A549 (cell line): ENCODE results near the gene GTF2B. TPM values are rescaled to one million over a fixed set of nuclear protein-coding genes. Genes with fewer than 3 reads are reported as not detected.
"Not testable (repeated sequence)": the region's sequence is repeated elsewhere in the genome, so short reads cannot be mapped to it uniquely, and the experiment has no call there.

Source experiments
- ATAC-seq, 2 experiments: fragments of 200-7000 bp in 1 of 2; fragments of >200 bp in 1 of 2; cut with Nextera tagmentation in 1 of 2; cut with Tn5 transposase in 1 of 2; 3 replicates each; pipeline versions ENCODE4 v1.8.0 to v1.9.1; 2018 to 2020; ENCODE audit warnings: mild to moderate bottlenecking in 1 of 2, moderate library complexity in 1 of 2
- CTCF ChIA-PET: fragments of 300-600 bp; sonication (Branson Sonifier 250); formaldehyde crosslinking; extraction: SDS; loops from one replicate; lab custom pipeline; 2021; ENCODE audit warnings: antibody characterized with exemption, inconsistent platforms; lab: Yijun Ruan, JAX
- POLR2A ChIA-PET: fragments of 350-600 bp; formaldehyde crosslinking; extraction: SDS; loops from one replicate; lab custom pipeline; 2021; ENCODE audit warnings: antibody characterized with exemption, inconsistent platforms; lab: Yijun Ruan, JAX
- DNase-seq, 2 experiments: peaks; one replicate each; pipeline versions ENCODE4 v3.0.0 to v3.0.0-alpha.2; 2011 to 2016; ENCODE audit warnings: low read depth in 1 of 2, low spot score in 1 of 2
- FAIRE-seq: peaks from 2 replicates; lab custom pipeline; 2011; peaks lifted over from hg19 to GRCh38; lab: Jason Lieb, UNC
- H3K27ac ChIP-seq, 2 experiments: fragments of >200 bp; sonication (Bioruptor Twin); formaldehyde crosslinking; 3 replicates each; pipeline ENCODE4 v1.5.1; 2016 to 2017
- H3K4me1 ChIP-seq: fragments of >200 bp; sonication (Bioruptor Twin); formaldehyde crosslinking; 3 replicates; pipeline ENCODE4 v1.6.1; 2016
- H3K4me2 ChIP-seq: fragments of >200 bp; sonication (Bioruptor Twin); formaldehyde crosslinking; 3 replicates; pipeline ENCODE4 v1.6.1; 2016
- H3K4me3 ChIP-seq: fragments of >200 bp; sonication (Bioruptor Twin); formaldehyde crosslinking; 3 replicates; pipeline ENCODE4 v1.5.1; 2016
- H3K9me3 ChIP-seq: fragments of >200 bp; sonication (Bioruptor Twin); formaldehyde crosslinking; 3 replicates; pipeline ENCODE4 v1.6.1; 2016
- BHLHE40 ChIP-seq: IDR thresholded peaks from 2 replicates; pipeline ENCODE4 v1.6.1; 2012; ENCODE audit warnings: low read depth, low read length, inconsistent platforms
- CEBPB ChIP-seq, 2 experiments: fragments of >200 bp in 1 of 2; sonication (Bioruptor Twin) in 1 of 2; formaldehyde crosslinking in 1 of 2; IDR thresholded peaks; 2 replicates each; pipeline ENCODE4 v1.6.1; 2012 to 2016
- CHD2 ChIP-seq: fragments of 150-350 bp; IDR thresholded peaks from 2 replicates; pipeline ENCODE4 v1.6.1; 2014; ENCODE audit warnings: low read length; ENCODE audit not compliant: partially characterized antibody
- EHMT2 ChIP-seq: fragments of 200-600 bp; sonication (generic); IDR thresholded peaks from 2 replicates; pipeline ENCODE4 v1.6.1; 2016; ENCODE audit warnings: antibody characterized with exemption, low read depth, mild to moderate bottlenecking, moderate library complexity
- EP300 ChIP-seq, 2 experiments: fragments of >200 bp; sonication (Bioruptor Twin); formaldehyde crosslinking; IDR thresholded peaks; 2 replicates in 1 of 2; 3 replicates in 1 of 2; pipeline ENCODE4 v1.6.1; 2016 to 2017
- FOSB ChIP-seq: fragments of 250-450 bp; sonication (Bioruptor Pico); IDR thresholded peaks from 2 replicates; pipeline ENCODE4 v1.5.0; 2020; ENCODE audit warnings: mild to moderate bottlenecking, moderate library complexity
- FOSL2 ChIP-seq, 2 experiments: fragments of 450-650 bp in 1 of 2; fragments of >200 bp in 1 of 2; sonication (Bioruptor Twin) in 1 of 2; formaldehyde crosslinking; IDR thresholded peaks; 2 replicates each; pipeline versions ENCODE4 v1.5.0 to v1.6.1; 2016 to 2020; ENCODE audit warnings: mild to moderate bottlenecking in 1 of 2, moderate library complexity in 1 of 2
- GATA3 ChIP-seq: IDR thresholded peaks from 2 replicates; pipeline ENCODE4 v1.6.1; 2012; ENCODE audit warnings: borderline replicate concordance
- JUN ChIP-seq, 2 experiments: fragments of >200 bp; sonication (Bioruptor Twin); formaldehyde crosslinking; IDR thresholded peaks; 2 replicates in 1 of 2; 3 replicates in 1 of 2; pipeline ENCODE4 v1.6.1; 2016 to 2017
- KDM5A ChIP-seq: fragments of 200-600 bp; sonication (generic); IDR thresholded peaks from 2 replicates; pipeline ENCODE4 v1.6.1; 2016; ENCODE audit warnings: antibody characterized with exemption, mild to moderate bottlenecking
- MAFK ChIP-seq: fragments of 450-650 bp; IDR thresholded peaks from 2 replicates; pipeline ENCODE4 v1.6.1; 2014; ENCODE audit not compliant: partially characterized antibody
- PHF8 ChIP-seq: fragments of 200-600 bp; sonication (generic); IDR thresholded peaks from 2 replicates; pipeline ENCODE4 v1.6.1; 2016; ENCODE audit warnings: low read depth, mild to moderate bottlenecking, antibody characterized with exemption, moderate library complexity, borderline replicate concordance
- POLR2AphosphoS2 ChIP-seq: conservative IDR thresholded peaks from 2 replicates; pipeline ENCODE4 v1.6.1; 2012; ENCODE audit warnings: low read length, improper control_type of control experiment, inconsistent platforms
- RAD21 ChIP-seq, 2 experiments: fragments of >200 bp in 1 of 2; sonication (Bioruptor Twin) in 1 of 2; formaldehyde crosslinking in 1 of 2; IDR thresholded peaks in 1 of 2; conservative IDR thresholded peaks in 1 of 2; 2 replicates in 1 of 2; 3 replicates in 1 of 2; pipeline ENCODE4 v1.6.1; 2012 to 2018; ENCODE audit warnings: inconsistent platforms in 1 of 2
- RARB ChIP-seq: fragments of 250-450 bp; sonication (Bioruptor Pico); IDR thresholded peaks from 2 replicates; pipeline ENCODE4 v1.8.0; 2021; ENCODE audit warnings: mild to moderate bottlenecking, moderate library complexity
- SMC3 ChIP-seq: fragments of >200 bp; sonication (Bioruptor Twin); formaldehyde crosslinking; IDR thresholded peaks from 3 replicates; pipeline ENCODE4 v1.6.1; 2018; ENCODE audit warnings: inconsistent platforms
- ZC3H11A ChIP-seq: fragments of 450-650 bp; IDR thresholded peaks from 2 replicates; pipeline ENCODE4 v1.6.1; 2014; ENCODE audit warnings: antibody characterized with exemption, mild to moderate bottlenecking
- ZFP36 ChIP-seq: fragments of 450-650 bp; IDR thresholded peaks from 2 replicates; pipeline ENCODE4 v1.6.1; 2014; ENCODE audit warnings: borderline replicate concordance; ENCODE audit not compliant: partially characterized antibody
- WGBS: methylation state at CpG from one replicate; pipeline ENCODE4 v1.1.6; 2017; ENCODE audit errors: missing lambda C conversion rate; 5-methylcytosine and 5-hydroxymethylcytosine counted together
- polyA plus RNA-seq, 4 experiments: library from polyadenylated mRNA; depleted of rRNA in 3 of 4; stranded (reverse); fragments of >200 nt; fragmentation: RNase III in 1 of 4; extraction: RNeasy Plus Mini Kit Qiagen cat#74134 plus additional on column Dnase treatment in 1 of 4; gene quantifications; 2 replicates in 3 of 4; 3 replicates in 1 of 4; pipeline ENCODE4 v1.2.3, GENCODE V29; 2011 to 2017
- TF ChIP-seq, protein P1 (sequence below): IDR thresholded peaks from 2 replicates; pipeline ENCODE4 v1.6.1; 2012; ENCODE audit warnings: low read depth, borderline replicate concordance
- TF ChIP-seq, protein P2 (sequence below): fragments of >200 bp; sonication (Bioruptor Twin); formaldehyde crosslinking; IDR thresholded peaks from 2 replicates; pipeline ENCODE4 v1.6.1; 2016
- TF ChIP-seq, protein P3 (sequence below): fragments of 150-350 bp; IDR thresholded peaks from 2 replicates; pipeline ENCODE4 v1.6.1; 2014; ENCODE audit warnings: low read depth, mild to moderate bottlenecking, low read length

Gene GTF2B
- polyA plus RNA-seq, 2 of the 4 experiments (the other 2 are of a cell fraction) = 22.4 to 34.1 TPM

DNA sequence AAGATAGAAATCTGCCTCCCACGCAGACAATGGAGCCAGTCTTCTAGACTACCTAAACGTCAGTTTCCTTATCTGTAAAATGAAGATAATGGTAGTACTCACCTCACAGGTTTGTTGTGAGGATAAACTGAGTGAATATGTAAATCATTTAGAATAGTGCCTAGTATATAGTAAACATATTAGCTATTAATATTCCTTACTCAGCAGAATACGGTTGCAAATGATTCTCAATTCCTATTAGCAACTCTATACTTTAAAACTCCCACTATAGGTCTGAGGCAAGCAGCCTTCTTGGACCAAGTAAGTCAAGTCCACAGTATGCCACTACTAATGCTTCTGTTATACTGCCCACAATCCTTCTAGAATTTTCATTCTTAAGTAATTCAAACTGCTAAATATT, 5.4 kb downstream of the GTF2B start:
- peak; percentile 67 for TF ChIP-seq MAFK
- no peak for TF ChIP-seq RAD21 (conservative IDR thresholded peaks at IDR 0.05 in 1 of 2, IDR thresholded peaks at IDR 0.05 in 1 of 2)
- Histone ChIP-seq H3K4me1 (peaks cover 12% of the 10 kb centered on the region; the same call in 1 of the 3 replicates), H3K27ac (no peak overlapping the region), H3K9me3 (no peaks in the 10 kb centered on the region), H3K4me3 (no peak overlapping the region), H3K4me2 (no peak overlapping the region)
- ATAC-seq = no peak
- no peak for DNase-seq
- no peak for FAIRE-seq
- ChIA-PET POLR2A (no interaction called here), CTCF (interaction anchor here (0.7 kb wide), 1 partner anchor 230 kb away, joined by 3 read pairs; no protein-coding TSS in a partner anchor)
- 95% methylated on average over 3 of the region's 3 CpGs for WGBS

DNA sequence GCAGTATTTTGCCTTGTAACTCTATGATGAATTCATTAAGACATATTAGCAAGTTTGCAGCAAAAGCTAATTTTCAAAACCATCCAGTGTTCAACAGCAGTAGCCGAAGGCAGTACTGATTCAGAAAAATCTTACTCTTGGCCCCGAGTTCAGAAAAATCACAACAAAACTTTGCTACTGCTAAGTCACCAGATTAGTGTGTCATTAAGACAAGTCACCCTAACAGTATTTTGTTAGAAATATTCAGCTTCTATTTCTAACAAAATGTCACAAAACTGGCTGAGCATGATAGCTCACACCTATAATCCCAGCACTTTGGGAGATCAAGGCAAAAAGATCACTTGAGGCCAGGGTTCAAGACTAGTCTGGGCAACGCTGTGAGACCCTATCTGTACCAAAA, 8.2 kb downstream of the GTF2B start:
- FAIRE-seq (no peak), ATAC-seq (no peak), DNase-seq (no peak)
- POLR2A ChIA-PET = interaction anchor here (1.0 kb wide), 1 partner anchor 9 kb away, joined by 4 read pairs; no protein-coding TSS in a partner anchor
- no peak overlapping the region for H3K4me2 ChIP-seq
- CTCF ChIA-PET = no interaction called here
- H3K27ac ChIP-seq = no peak overlapping the region
- H3K4me1 ChIP-seq = no peaks in the 10 kb centered on the region
- TF ChIP-seq RAD21 (conservative IDR thresholded peaks at IDR 0.05 in 1 of 2, IDR thresholded peaks at IDR 0.05 in 1 of 2) (no peak), GATA3 (no peak), JUN (IDR thresholded peaks at IDR 0.05) (no peak), CEBPB (IDR thresholded peaks at IDR 0.05) (no peak), FOSL2 (IDR thresholded peaks at IDR 0.05) (no peak), FOSL2 (CRISPR knock-in tag; IDR thresholded peaks at IDR 0.05) (no peak), SMC3 (no peak), PHF8 (no peak), FOSB (CRISPR knock-in tag) (no peak), POLR2AphosphoS2 (no peak), EHMT2 (no peak), ZC3H11A (no peak), KDM5A (no peak), RARB (CRISPR knock-in tag) (no peak), BHLHE40 (no peak), ZFP36 (no peak), CHD2 (no peak), EP300 (IDR thresholded peaks at IDR 0.05) (no peak)
- TF ChIP-seq, protein P1, sequence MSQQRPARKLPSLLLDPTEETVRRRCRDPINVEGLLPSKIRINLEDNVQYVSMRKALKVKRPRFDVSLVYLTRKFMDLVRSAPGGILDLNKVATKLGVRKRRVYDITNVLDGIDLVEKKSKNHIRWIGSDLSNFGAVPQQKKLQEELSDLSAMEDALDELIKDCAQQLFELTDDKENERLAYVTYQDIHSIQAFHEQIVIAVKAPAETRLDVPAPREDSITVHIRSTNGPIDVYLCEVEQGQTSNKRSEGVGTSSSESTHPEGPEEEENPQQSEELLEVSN = no peak
- TF ChIP-seq, protein P2, sequence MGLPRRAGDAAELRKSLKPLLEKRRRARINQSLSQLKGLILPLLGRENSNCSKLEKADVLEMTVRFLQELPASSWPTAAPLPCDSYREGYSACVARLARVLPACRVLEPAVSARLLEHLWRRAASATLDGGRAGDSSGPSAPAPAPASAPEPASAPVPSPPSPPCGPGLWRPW = no peak
- TF ChIP-seq, protein P3, sequence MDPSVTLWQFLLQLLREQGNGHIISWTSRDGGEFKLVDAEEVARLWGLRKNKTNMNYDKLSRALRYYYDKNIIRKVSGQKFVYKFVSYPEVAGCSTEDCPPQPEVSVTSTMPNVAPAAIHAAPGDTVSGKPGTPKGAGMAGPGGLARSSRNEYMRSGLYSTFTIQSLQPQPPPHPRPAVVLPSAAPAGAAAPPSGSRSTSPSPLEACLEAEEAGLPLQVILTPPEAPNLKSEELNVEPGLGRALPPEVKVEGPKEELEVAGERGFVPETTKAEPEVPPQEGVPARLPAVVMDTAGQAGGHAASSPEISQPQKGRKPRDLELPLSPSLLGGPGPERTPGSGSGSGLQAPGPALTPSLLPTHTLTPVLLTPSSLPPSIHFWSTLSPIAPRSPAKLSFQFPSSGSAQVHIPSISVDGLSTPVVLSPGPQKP = no peak
- no peak overlapping the region for H3K4me3 ChIP-seq
- 92% methylated on average over 3 of the region's 3 CpGs for WGBS
- H3K9me3 ChIP-seq = no peaks in the 10 kb centered on the region

DNA sequence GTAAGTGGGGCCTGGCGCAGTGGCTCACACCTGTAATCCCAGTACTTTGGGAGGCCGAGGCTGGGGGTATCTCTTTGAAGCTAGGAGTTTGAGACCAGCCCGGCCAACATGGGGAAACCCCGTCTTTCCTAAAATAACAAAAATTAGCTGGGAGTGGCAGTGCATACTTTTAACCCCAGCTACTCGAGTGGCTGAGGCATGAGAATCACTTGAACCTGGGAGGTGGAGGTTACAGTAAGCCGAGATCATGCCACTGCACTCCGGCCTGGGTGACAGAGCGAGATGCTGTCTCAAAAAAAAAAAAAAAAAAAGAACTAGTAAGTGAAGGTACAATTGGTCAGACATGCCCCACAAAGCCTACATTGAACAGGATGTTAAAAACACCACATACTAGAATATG, 10.7 kb downstream of the GTF2B start:
- WGBS = 87% methylated on average over 7 of the region's 8 CpGs
- not testable (repeated sequence) for DNase-seq, H3K27ac ChIP-seq, H3K9me3 ChIP-seq, H3K4me2 ChIP-seq, H3K4me3 ChIP-seq, H3K4me1 ChIP-seq, FAIRE-seq, ATAC-seq
- ChIA-PET POLR2A (interaction anchor here (0.7 to 1.0 kb wide), 2 partner anchors 12 to 1540 kb away, joined by 4 to 6 read pairs; no protein-coding TSS in a partner anchor), CTCF (interaction anchor here (0.6 kb wide), 1 partner anchor 280 kb away, joined by 3 read pairs; no protein-coding TSS in a partner anchor)
